Measurements from ENCODE around the gene RAP2C. TPM values are rescaled to one million over a fixed set of nuclear protein-coding genes. Genes with fewer than 3 reads are reported as not detected.

Gene RAP2C
- total RNA-seq = 10 to 100 TPM; 33.1 to 37.5 TPM

- DNase-seq (peak; percentile 41), ATAC-seq (ENCODE audit: low read depth) (peak; percentile 28)
- Mint-ChIP-seq H3K27ac (peak within 1 kb of the TSS; percentile 93), H3K36me3 (peaks cover 2% of the 10 kb centered on the region), H3K4me1 (peaks cover 10% of the 10 kb centered on the region), H3K4me3 (peak within 1 kb of the TSS; percentile 90), H3K27me3 (no peaks in the 10 kb centered on the region), H3K9me3 (no peaks in the 10 kb centered on the region)
- POLR2A ChIA-PET = interaction anchor here (0.9 kb wide), 1 partner anchor 197 kb away, joined by 3 read pairs; no protein-coding TSS in a partner anchor
Measured at GRCh38 chrX:132219343-132219768, at the start of gene RAP2C. TSS of gene RAP2C (minus strand) at chrX:132219447. CDS start at chrX:132217268, 2,179 bp downstream.

GRCh38 chrX:132267392-132267791, 48.1 kb upstream of the RAP2C start:
- Mint-ChIP-seq H3K27me3 (peaks cover 2% of the 10 kb centered on the region), H3K4me1 (no peaks in the 10 kb centered on the region), H3K36me3 (no peaks in the 10 kb centered on the region), H3K27ac (no peak overlapping the region), H3K4me3 (no peak overlapping the region), H3K9me3 (no peaks in the 10 kb centered on the region)
- POLR2A ChIA-PET = no interaction called here
- DNase-seq = no peak
- no peak for ATAC-seq (ENCODE audit: low read depth)

GRCh38 chrX:132266583-132267355, 47.5 kb upstream of the RAP2C start:
- no peaks in the 10 kb centered on the region for H3K4me1 Mint-ChIP-seq
- H3K27me3 Mint-ChIP-seq = peaks cover 2% of the 10 kb centered on the region

GRCh38 chrX:132263127-132263526, 43.9 kb upstream of the RAP2C start:
- DNase-seq = no peak
- POLR2A ChIA-PET = no interaction called here
- Mint-ChIP-seq H3K36me3 (peaks cover 2% of the 10 kb centered on the region), H3K4me3 (no peak overlapping the region), H3K9me3 (peaks cover 1% of the 10 kb centered on the region), H3K27me3 (no peaks in the 10 kb centered on the region), H3K4me1 (no peaks in the 10 kb centered on the region), H3K27ac (no peak overlapping the region)
- ATAC-seq (ENCODE audit: low read depth) = no peak

More at GRCh38 chrX:132266583-132267355, 47.5 kb upstream of the RAP2C start:
- Mint-ChIP-seq H3K9me3 (no peaks in the 10 kb centered on the region), H3K4me3 (no peak overlapping the region), H3K36me3 (no peaks in the 10 kb centered on the region), H3K27ac (no peak overlapping the region)
- DNase-seq (no peak), ATAC-seq (ENCODE audit: low read depth) (no peak)
- POLR2A ChIA-PET = no interaction called here

GRCh38 chrX:132258509-132258908, 39.3 kb upstream of the RAP2C start:
- ATAC-seq (ENCODE audit: low read depth) = no peak
- H3K27ac Mint-ChIP-seq = no peak overlapping the region
- POLR2A ChIA-PET = no interaction called here
- H3K27me3 Mint-ChIP-seq = no peaks in the 10 kb centered on the region
- peaks cover 2% of the 10 kb centered on the region for H3K36me3 Mint-ChIP-seq
- H3K4me1 Mint-ChIP-seq = no peaks in the 10 kb centered on the region
- DNase-seq = no peak
- peaks cover 1% of the 10 kb centered on the region for H3K9me3 Mint-ChIP-seq
- H3K4me3 Mint-ChIP-seq = no peak overlapping the region

- no peaks in the 10 kb centered on the region for H3K4me1 Mint-ChIP-seq
- peaks cover 1% of the 10 kb centered on the region for H3K9me3 Mint-ChIP-seq
- no peak overlapping the region for H3K4me3 Mint-ChIP-seq
- POLR2A ChIA-PET = no interaction called here
- H3K27me3 Mint-ChIP-seq = no peaks in the 10 kb centered on the region
- no peak for ATAC-seq (ENCODE audit: low read depth)
- DNase-seq = no peak
- peaks cover 2% of the 10 kb centered on the region for H3K36me3 Mint-ChIP-seq
- H3K27ac Mint-ChIP-seq = no peak overlapping the region
Measured at GRCh38 chrX:132257116-132257515, 37.9 kb upstream of the RAP2C start.

- no peak overlapping the region for H3K4me3 Mint-ChIP-seq
- H3K27me3 Mint-ChIP-seq = no peaks in the 10 kb centered on the region
- DNase-seq = no peak
- POLR2A ChIA-PET = no interaction called here
- no peak for ATAC-seq (ENCODE audit: low read depth)
- peaks cover 1% of the 10 kb centered on the region for H3K9me3 Mint-ChIP-seq
- H3K27ac Mint-ChIP-seq = no peak overlapping the region
- no peaks in the 10 kb centered on the region for H3K36me3 Mint-ChIP-seq
- no peaks in the 10 kb centered on the region for H3K4me1 Mint-ChIP-seq
Measured at GRCh38 chrX:132236121-132236520, 16.9 kb upstream of the RAP2C start.

- Mint-ChIP-seq H3K4me3 (no peak overlapping the region), H3K27me3 (no peaks in the 10 kb centered on the region), H3K4me1 (no peaks in the 10 kb centered on the region), H3K27ac (no peak overlapping the region), H3K9me3 (peaks cover 1% of the 10 kb centered on the region), H3K36me3 (no peaks in the 10 kb centered on the region)
- ATAC-seq (ENCODE audit: low read depth) = no peak
- no peak for DNase-seq
- POLR2A ChIA-PET = no interaction called here
Measured at GRCh38 chrX:132235488-132235887, 16.2 kb upstream of the RAP2C start.

GRCh38 chrX:132231587-132231986, 12.3 kb upstream of the RAP2C start:
- POLR2A ChIA-PET = no interaction called here
- H3K9me3 Mint-ChIP-seq = peaks cover 1% of the 10 kb centered on the region
- no peak overlapping the region for H3K4me3 Mint-ChIP-seq
- ATAC-seq (ENCODE audit: low read depth) = no peak
- H3K27ac Mint-ChIP-seq = no peak overlapping the region
- DNase-seq = no peak
- peaks cover 8% of the 10 kb centered on the region for H3K4me1 Mint-ChIP-seq
- no peaks in the 10 kb centered on the region for H3K36me3 Mint-ChIP-seq
- H3K27me3 Mint-ChIP-seq = no peaks in the 10 kb centered on the region

GRCh38 chrX:132227383-132228112, 8.3 kb upstream of the RAP2C start:
- no peak overlapping the region for H3K27ac Mint-ChIP-seq
- H3K4me1 Mint-ChIP-seq = peaks cover 8% of the 10 kb centered on the region
- no peaks in the 10 kb centered on the region for H3K36me3 Mint-ChIP-seq
- DNase-seq (no peak), ATAC-seq (ENCODE audit: low read depth) (no peak)
- H3K4me3 Mint-ChIP-seq = no peak overlapping the region
- no peaks in the 10 kb centered on the region for H3K9me3 Mint-ChIP-seq
- POLR2A ChIA-PET = no interaction called here
- no peaks in the 10 kb centered on the region for H3K27me3 Mint-ChIP-seq

GRCh38 chrX:132226169-132226568, 6.9 kb upstream of the RAP2C start:
- ATAC-seq (ENCODE audit: low read depth) (no peak), DNase-seq (no peak)
- POLR2A ChIA-PET = no interaction called here
- Mint-ChIP-seq H3K27me3 (no peaks in the 10 kb centered on the region), H3K4me3 (no peak overlapping the region), H3K9me3 (no peaks in the 10 kb centered on the region), H3K27ac (no peak overlapping the region), H3K4me1 (peaks cover 8% of the 10 kb centered on the region), H3K36me3 (no peaks in the 10 kb centered on the region)

- DNase-seq = peak; percentile 78
- no peaks in the 10 kb centered on the region for H3K9me3 Mint-ChIP-seq
- H3K4me3 Mint-ChIP-seq = peak overlapping the region; percentile 90
- POLR2A ChIA-PET = interaction anchor here (0.9 to 1.6 kb wide), 3 partner anchors 126 to 263 kb away, joined by 3 to 5 read pairs (median 4); no protein-coding TSS in a partner anchor
- peaks cover 15% of the 10 kb centered on the region for H3K4me1 Mint-ChIP-seq
- H3K36me3 Mint-ChIP-seq = peaks cover 5% of the 10 kb centered on the region
- peak overlapping the region; percentile 93 for H3K27ac Mint-ChIP-seq
- H3K27me3 Mint-ChIP-seq = no peaks in the 10 kb centered on the region
- peak; percentile 62 for ATAC-seq (ENCODE audit: low read depth)
Measured at GRCh38 chrX:132218100-132218812, 991 bp downstream of the RAP2C start.

All from activated naive CD8-positive, alpha-beta T cell treated with anti-CD3 and anti-CD28 coated beads, Interleukin-2, amount 10 ng/mL, durations not matched to agents 7 days and 5 days (primary cell).